ENCODE results near the gene FOXC2.
A peak's percentile ranks its signal among the peaks of the same experiment; 100 is the strongest.
"Not testable (repeated sequence)": the region's sequence is repeated elsewhere in the genome, so short reads cannot be mapped to it uniquely, and the experiment has no call there.

The FOXC2 gene

GRCh38 chr16:86573646-86574508 lies 7.2 kb downstream of the FOXC2 start:
- no peak for DNase-seq (ENCODE audit: low spot score)

GRCh38 chr16:86574646-86575045 lies 8.0 kb downstream of the FOXC2 start:
- no peak for DNase-seq (ENCODE audit: low spot score)

- DNase-seq (ENCODE audit: low spot score): no peak
Observed at GRCh38 chr16:86575095-86575685, 8.6 kb downstream of the FOXC2 start.

- peak; percentile 88 for DNase-seq (ENCODE audit: low spot score)
Observed at GRCh38 chr16:86575754-86576557, 9.3 kb downstream of the FOXC2 start.

GRCh38 chr16:86576591-86577313 lies 10.1 kb downstream of the FOXC2 start:
- no peak for DNase-seq (ENCODE audit: low spot score)

- no peak for DNase-seq (ENCODE audit: low spot score)
Observed at GRCh38 chr16:86577314-86577971, 10.8 kb downstream of the FOXC2 start.

- no peak for DNase-seq (ENCODE audit: low spot score)
Observed at GRCh38 chr16:86578061-86578599, 11.5 kb downstream of the FOXC2 start, which contains the start of gene FOXL1. TSS of gene FOXL1 (plus strand) at chr16:86578549. CDS start at chr16:86578724, 175 bp downstream.

- no peak for DNase-seq (ENCODE audit: low spot score)
Observed at GRCh38 chr16:86578611-86579267, 12.1 kb downstream of the FOXC2 start.

- no peak for DNase-seq (ENCODE audit: low spot score)
Observed at GRCh38 chr16:86579268-86580062, 12.8 kb downstream of the FOXC2 start.

- no peak for DNase-seq (ENCODE audit: low spot score)
Observed at GRCh38 chr16:86580063-86580790, 13.6 kb downstream of the FOXC2 start.

- no peak for DNase-seq (ENCODE audit: low spot score)
Observed at GRCh38 chr16:86580791-86581170, 14.2 kb downstream of the FOXC2 start.

GRCh38 chr16:86581458-86581857 lies 14.8 kb downstream of the FOXC2 start:
- DNase-seq (ENCODE audit: low spot score): no peak

- no peak for DNase-seq (ENCODE audit: low spot score)
Observed at GRCh38 chr16:86584071-86584685, 17.5 kb downstream of the FOXC2 start.

- no peak for DNase-seq (ENCODE audit: low spot score)
Observed at GRCh38 chr16:86584726-86585721, 18.4 kb downstream of the FOXC2 start.

- no peak for DNase-seq (ENCODE audit: low spot score)
Observed at GRCh38 chr16:86585821-86586611, 19.4 kb downstream of the FOXC2 start.

- DNase-seq (ENCODE audit: low spot score): no peak
Observed at GRCh38 chr16:86587487-86587886, 20.9 kb downstream of the FOXC2 start.

GRCh38 chr16:86587955-86588354 lies 21.3 kb downstream of the FOXC2 start:
- not testable (repeated sequence) for DNase-seq (ENCODE audit: low spot score)
